Measurements from ENCODE around the gene MINK1. TPM values are rescaled to one million over a fixed set of nuclear protein-coding genes. Genes with fewer than 3 reads are reported as not detected.

The MINK1 gene
- total RNA-seq, 1 experiment from 2014 or later: 105 TPM

- ATAC-seq: no peak
Measured at GRCh38 chr17:4913994-4914393, 80.9 kb downstream of the MINK1 start.

More at GRCh38 chr17:4913994-4914393, 80.9 kb downstream of the MINK1 start:
- Mint-ChIP-seq H3K9me3 (no peaks in the 10 kb centered on the region), H3K27me3 (ENCODE audit: low read depth) (no peaks in the 10 kb centered on the region; the same call in 1 of the 2 replicates), H3K4me1 (peaks cover 10% of the 10 kb centered on the region), H3K27ac (no peak overlapping the region), H3K36me3 (no peaks in the 10 kb centered on the region), H3K4me3 (no peak overlapping the region)
- no peak for DNase-seq (ENCODE audit: low spot score)
- ChIA-PET POLR2A (no interaction called here), CTCF (interaction anchor here (0.5 to 1.9 kb wide), 3 partner anchors 13 to 149 kb away, joined by 3 to 5 read pairs (median 4); partner anchors contain the start of gene SPAG7)
- TF ChIP-seq AR (CRISPR knock-in tag; IDR thresholded peaks at IDR 0.05) (no peak), JUN (CRISPR knock-in tag; IDR thresholded peaks at IDR 0.05) (no peak), E2F4 (CRISPR knock-in tag; IDR thresholded peaks at IDR 0.05; ENCODE audit: borderline replicate concordance, low read depth) (no peak), ZNF425 (CRISPR knock-in tag; conservative IDR thresholded peaks at IDR 0.05) (no peak), AFF4 (CRISPR knock-in tag; IDR thresholded peaks at IDR 0.05; ENCODE audit: borderline replicate concordance) (no peak), GABPB1 (CRISPR knock-in tag; IDR thresholded peaks at IDR 0.05) (no peak), SOX15 (CRISPR knock-in tag; IDR thresholded peaks at IDR 0.05) (no peak), MYBL2 (CRISPR knock-in tag; IDR thresholded peaks at IDR 0.05) (no peak), HMGXB4 (CRISPR knock-in tag; IDR thresholded peaks at IDR 0.05) (no peak), IRF2 (CRISPR knock-in tag; IDR thresholded peaks at IDR 0.05; ENCODE audit: borderline replicate concordance, low read depth) (no peak), RORB (CRISPR knock-in tag; IDR thresholded peaks at IDR 0.05) (no peak), OVOL2 (CRISPR knock-in tag; IDR thresholded peaks at IDR 0.05; ENCODE audit: borderline replicate concordance) (no peak), ZNF232 (CRISPR knock-in tag; IDR thresholded peaks at IDR 0.05) (no peak), NR3C1 (CRISPR knock-in tag; conservative IDR thresholded peaks at IDR 0.05; ENCODE audit: low read depth) (no peak), JAZF1 (CRISPR knock-in tag; IDR thresholded peaks at IDR 0.05) (no peak), TEAD4 (CRISPR knock-in tag; IDR thresholded peaks at IDR 0.05) (no peak), FOXK1 (CRISPR knock-in tag; IDR thresholded peaks at IDR 0.05) (no peak)
- TF ChIP-seq, protein P1, sequence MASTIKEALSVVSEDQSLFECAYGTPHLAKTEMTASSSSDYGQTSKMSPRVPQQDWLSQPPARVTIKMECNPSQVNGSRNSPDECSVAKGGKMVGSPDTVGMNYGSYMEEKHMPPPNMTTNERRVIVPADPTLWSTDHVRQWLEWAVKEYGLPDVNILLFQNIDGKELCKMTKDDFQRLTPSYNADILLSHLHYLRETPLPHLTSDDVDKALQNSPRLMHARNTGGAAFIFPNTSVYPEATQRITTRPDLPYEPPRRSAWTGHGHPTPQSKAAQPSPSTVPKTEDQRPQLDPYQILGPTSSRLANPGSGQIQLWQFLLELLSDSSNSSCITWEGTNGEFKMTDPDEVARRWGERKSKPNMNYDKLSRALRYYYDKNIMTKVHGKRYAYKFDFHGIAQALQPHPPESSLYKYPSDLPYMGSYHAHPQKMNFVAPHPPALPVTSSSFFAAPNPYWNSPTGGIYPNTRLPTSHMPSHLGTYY (CRISPR knock-in tag; IDR thresholded peaks at IDR 0.05): no peak
- TF ChIP-seq, protein P2, sequence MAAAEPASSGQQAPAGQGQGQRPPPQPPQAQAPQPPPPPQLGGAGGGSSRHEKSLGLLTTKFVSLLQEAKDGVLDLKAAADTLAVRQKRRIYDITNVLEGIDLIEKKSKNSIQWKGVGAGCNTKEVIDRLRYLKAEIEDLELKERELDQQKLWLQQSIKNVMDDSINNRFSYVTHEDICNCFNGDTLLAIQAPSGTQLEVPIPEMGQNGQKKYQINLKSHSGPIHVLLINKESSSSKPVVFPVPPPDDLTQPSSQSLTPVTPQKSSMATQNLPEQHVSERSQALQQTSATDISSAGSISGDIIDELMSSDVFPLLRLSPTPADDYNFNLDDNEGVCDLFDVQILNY (CRISPR knock-in tag; IDR thresholded peaks at IDR 0.05): no peak
- TF ChIP-seq, protein P3, sequence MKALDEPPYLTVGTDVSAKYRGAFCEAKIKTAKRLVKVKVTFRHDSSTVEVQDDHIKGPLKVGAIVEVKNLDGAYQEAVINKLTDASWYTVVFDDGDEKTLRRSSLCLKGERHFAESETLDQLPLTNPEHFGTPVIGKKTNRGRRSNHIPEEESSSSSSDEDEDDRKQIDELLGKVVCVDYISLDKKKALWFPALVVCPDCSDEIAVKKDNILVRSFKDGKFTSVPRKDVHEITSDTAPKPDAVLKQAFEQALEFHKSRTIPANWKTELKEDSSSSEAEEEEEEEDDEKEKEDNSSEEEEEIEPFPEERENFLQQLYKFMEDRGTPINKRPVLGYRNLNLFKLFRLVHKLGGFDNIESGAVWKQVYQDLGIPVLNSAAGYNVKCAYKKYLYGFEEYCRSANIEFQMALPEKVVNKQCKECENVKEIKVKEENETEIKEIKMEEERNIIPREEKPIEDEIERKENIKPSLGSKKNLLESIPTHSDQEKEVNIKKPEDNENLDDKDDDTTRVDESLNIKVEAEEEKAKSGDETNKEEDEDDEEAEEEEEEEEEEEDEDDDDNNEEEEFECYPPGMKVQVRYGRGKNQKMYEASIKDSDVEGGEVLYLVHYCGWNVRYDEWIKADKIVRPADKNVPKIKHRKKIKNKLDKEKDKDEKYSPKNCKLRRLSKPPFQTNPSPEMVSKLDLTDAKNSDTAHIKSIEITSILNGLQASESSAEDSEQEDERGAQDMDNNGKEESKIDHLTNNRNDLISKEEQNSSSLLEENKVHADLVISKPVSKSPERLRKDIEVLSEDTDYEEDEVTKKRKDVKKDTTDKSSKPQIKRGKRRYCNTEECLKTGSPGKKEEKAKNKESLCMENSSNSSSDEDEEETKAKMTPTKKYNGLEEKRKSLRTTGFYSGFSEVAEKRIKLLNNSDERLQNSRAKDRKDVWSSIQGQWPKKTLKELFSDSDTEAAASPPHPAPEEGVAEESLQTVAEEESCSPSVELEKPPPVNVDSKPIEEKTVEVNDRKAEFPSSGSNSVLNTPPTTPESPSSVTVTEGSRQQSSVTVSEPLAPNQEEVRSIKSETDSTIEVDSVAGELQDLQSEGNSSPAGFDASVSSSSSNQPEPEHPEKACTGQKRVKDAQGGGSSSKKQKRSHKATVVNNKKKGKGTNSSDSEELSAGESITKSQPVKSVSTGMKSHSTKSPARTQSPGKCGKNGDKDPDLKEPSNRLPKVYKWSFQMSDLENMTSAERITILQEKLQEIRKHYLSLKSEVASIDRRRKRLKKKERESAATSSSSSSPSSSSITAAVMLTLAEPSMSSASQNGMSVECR (CRISPR knock-in tag; IDR thresholded peaks at IDR 0.05; ENCODE audit: borderline replicate concordance): no peak

Measured in WTC11 (cell line).